Measurements from ENCODE around the gene WFDC8.

DNA sequence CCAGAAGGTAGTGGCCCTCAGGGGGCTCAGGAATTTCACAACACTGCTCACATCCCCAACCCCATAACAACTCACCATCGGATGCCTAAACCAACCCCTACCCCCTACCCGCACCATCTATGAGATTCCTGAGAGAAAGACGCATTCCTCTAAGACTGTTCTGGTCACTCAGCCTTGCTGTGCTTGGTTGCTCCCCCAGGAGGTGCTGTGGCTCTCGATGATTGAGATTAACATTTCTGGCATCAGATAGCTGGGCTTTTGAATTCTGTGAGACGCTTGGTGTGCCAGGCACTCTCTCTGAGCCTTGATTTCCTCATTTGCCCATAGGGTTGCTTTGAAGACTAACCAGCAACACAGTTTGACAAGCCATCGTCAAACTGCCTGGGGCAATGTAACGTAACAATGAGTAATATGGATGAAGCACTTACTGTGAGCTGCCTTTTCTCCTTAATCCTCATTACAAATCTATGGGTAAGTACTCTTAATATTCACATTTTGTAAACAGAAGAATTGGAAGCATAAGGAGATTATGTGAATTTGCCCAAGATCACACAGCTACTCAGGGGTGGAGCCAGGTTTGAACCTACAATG, 40.8 kb downstream of the WFDC8 start:
- TF ChIP-seq CTCF (conservative IDR thresholded peaks at IDR 0.05 in 1 of 2, IDR thresholded peaks at IDR 0.05 in 1 of 2; ENCODE audit: low read depth in 1 of 2, low read length in 2 of 2), result no peak
- TF ChIP-seq EZH2 (IDR thresholded peaks at IDR 0.05; ENCODE audit: low read length, missing control alignments), result no peak

Data from fibroblast of lung (primary cell).